T follicular helper cell (primary cell): ENCODE measurements around the gene DYNC2I2.
A peak's percentile ranks its signal among the peaks of the same experiment; 100 is the strongest.
"Not testable (repeated sequence)": the region's sequence is repeated elsewhere in the genome, so short reads cannot be mapped to it uniquely, and the experiment has no call there.

Experiments
- DNase-seq: peaks from one replicate; pipeline ENCODE4 v3.0.0-alpha.2; 2020; ENCODE audit warnings: low read depth

Gene DYNC2I2

GRCh38 chr9:128685636-128686489 lies 29.2 kb upstream of the DYNC2I2 start:
- DNase-seq = no peak

GRCh38 chr9:128684325-128685199 lies 27.9 kb upstream of the DYNC2I2 start:
- DNase-seq = peak; percentile 58

GRCh38 chr9:128684065-128684324 lies 27.3 kb upstream of the DYNC2I2 start:
- no peak for DNase-seq

- DNase-seq = no peak
Observed at GRCh38 chr9:128683340-128684064, 26.9 kb upstream of the DYNC2I2 start.

GRCh38 chr9:128677794-128678193 lies 21.1 kb upstream of the DYNC2I2 start:
- DNase-seq = no peak

GRCh38 chr9:128675382-128675781 lies 18.7 kb upstream of the DYNC2I2 start:
- no peak for DNase-seq

GRCh38 chr9:128669786-128670185 lies 13.1 kb upstream of the DYNC2I2 start:
- DNase-seq = no peak

- not testable (repeated sequence) for DNase-seq
Observed at GRCh38 chr9:128666481-128666941, 9.9 kb upstream of the DYNC2I2 start.

- no peak for DNase-seq
Observed at GRCh38 chr9:128657796-128658195, 1.1 kb upstream of the DYNC2I2 start.

- no peak for DNase-seq
Observed at GRCh38 chr9:128657344-128657704, 677 bp upstream of the DYNC2I2 start.

- no peak for DNase-seq
Observed at GRCh38 chr9:128654481-128654880, 2.2 kb downstream of the DYNC2I2 start.

- DNase-seq = no peak
Observed at GRCh38 chr9:128653908-128654307, 2.7 kb downstream of the DYNC2I2 start.

- no peak for DNase-seq
Observed at GRCh38 chr9:128651798-128652197, 4.8 kb downstream of the DYNC2I2 start.

- DNase-seq = peak; percentile 55
Observed at GRCh38 chr9:128648206-128648605, 8.4 kb downstream of the DYNC2I2 start.

- DNase-seq = no peak
Observed at GRCh38 chr9:128643519-128644300, 12.9 kb downstream of the DYNC2I2 start.

GRCh38 chr9:128642675-128643245 lies 13.9 kb downstream of the DYNC2I2 start:
- DNase-seq = no peak

GRCh38 chr9:128640603-128641002 lies 16.0 kb downstream of the DYNC2I2 start:
- DNase-seq = no peak

GRCh38 chr9:128638580-128638979 lies 18.1 kb downstream of the DYNC2I2 start:
- DNase-seq = no peak

GRCh38 chr9:128637656-128638055 lies 19.0 kb downstream of the DYNC2I2 start:
- no peak for DNase-seq

GRCh38 chr9:128636556-128637530 lies 19.8 kb downstream of the DYNC2I2 start:
- no peak for DNase-seq
